Stimulated activated memory B cell treated with anti-CD40 and anti-IgM and Interleukin-4, amounts not matched to agents 10 μg/mL and 1 μg/mL and 100 μg/mL, for 72 hours (primary cell): ENCODE results near the gene RNLS.
A peak's percentile ranks its signal among the peaks of the same experiment; 100 is the strongest.
"Not testable (repeated sequence)": the region's sequence is repeated elsewhere in the genome, so short reads cannot be mapped to it uniquely, and the experiment has no call there.

Source experiments
- ATAC-seq: fragments of 150-1000 bp; cut with Tn5 transposase; 2 replicates; pipeline ENCODE4 v1.10.0; 2021
- H3K27ac Mint-ChIP-seq: one replicate; pipeline ENCODE4 v1.8.0; 2022; ENCODE audit warnings: mild to moderate bottlenecking, mixed read lengths
- H3K27me3 Mint-ChIP-seq: one replicate; pipeline ENCODE4 v1.8.0; 2022; ENCODE audit warnings: mixed read lengths
- H3K36me3 Mint-ChIP-seq: one replicate; pipeline ENCODE4 v1.8.0; 2022; ENCODE audit warnings: mixed read lengths
- H3K4me1 Mint-ChIP-seq: one replicate; pipeline ENCODE4 v1.8.0; 2022; ENCODE audit warnings: mixed read lengths
- H3K4me3 Mint-ChIP-seq: one replicate; pipeline ENCODE4 v1.8.0; 2022; ENCODE audit warnings: mild to moderate bottlenecking, moderate library complexity, mixed read lengths
- H3K9me3 Mint-ChIP-seq: one replicate; pipeline ENCODE4 v1.8.0; 2022; ENCODE audit warnings: mixed read lengths

Gene RNLS

GRCh38 chr10:88292185-88292514, 291.0 kb downstream of the RNLS start:
- H3K27me3 Mint-ChIP-seq: no peaks in the 10 kb centered on the region
- H3K4me3 Mint-ChIP-seq: no peak overlapping the region
- H3K4me1 Mint-ChIP-seq: peaks cover 29% of the 10 kb centered on the region
- no peak for ATAC-seq
- no peaks in the 10 kb centered on the region for H3K9me3 Mint-ChIP-seq
- H3K36me3 Mint-ChIP-seq: no peaks in the 10 kb centered on the region
- H3K27ac Mint-ChIP-seq: no peak overlapping the region

- peaks cover 29% of the 10 kb centered on the region for H3K4me1 Mint-ChIP-seq
- no peaks in the 10 kb centered on the region for H3K9me3 Mint-ChIP-seq
- no peaks in the 10 kb centered on the region for H3K27me3 Mint-ChIP-seq
- ATAC-seq: no peak
- no peak overlapping the region for H3K4me3 Mint-ChIP-seq
- no peaks in the 10 kb centered on the region for H3K36me3 Mint-ChIP-seq
- H3K27ac Mint-ChIP-seq: no peak overlapping the region
These were observed 291.6 kb downstream of the RNLS start for GRCh38 chr10:88291289-88292184.

GRCh38 chr10:88289342-88289741, 293.8 kb downstream of the RNLS start:
- no peaks in the 10 kb centered on the region for H3K9me3 Mint-ChIP-seq
- ATAC-seq: no peak
- no peaks in the 10 kb centered on the region for H3K27me3 Mint-ChIP-seq
- H3K27ac Mint-ChIP-seq: no peak overlapping the region
- H3K36me3 Mint-ChIP-seq: no peaks in the 10 kb centered on the region
- peaks cover 35% of the 10 kb centered on the region for H3K4me1 Mint-ChIP-seq
- H3K4me3 Mint-ChIP-seq: no peak overlapping the region

GRCh38 chr10:88288320-88289059, 294.6 kb downstream of the RNLS start:
- no peak overlapping the region for H3K27ac Mint-ChIP-seq
- H3K4me1 Mint-ChIP-seq: peaks cover 38% of the 10 kb centered on the region
- H3K27me3 Mint-ChIP-seq: no peaks in the 10 kb centered on the region
- no peaks in the 10 kb centered on the region for H3K36me3 Mint-ChIP-seq
- H3K9me3 Mint-ChIP-seq: no peaks in the 10 kb centered on the region
- ATAC-seq: peak; percentile 67
- no peak overlapping the region for H3K4me3 Mint-ChIP-seq

GRCh38 chr10:88286030-88286429, 297.1 kb downstream of the RNLS start:
- Mint-ChIP-seq H3K36me3 (no peaks in the 10 kb centered on the region), H3K4me3 (no peak overlapping the region)
- no peak for ATAC-seq

GRCh38 chr10:88281592-88282347, 301.3 kb downstream of the RNLS start:
- H3K9me3 Mint-ChIP-seq: no peaks in the 10 kb centered on the region
- H3K36me3 Mint-ChIP-seq: no peaks in the 10 kb centered on the region
- no peaks in the 10 kb centered on the region for H3K27me3 Mint-ChIP-seq
- no peak overlapping the region for H3K4me3 Mint-ChIP-seq
- peaks cover 30% of the 10 kb centered on the region for H3K4me1 Mint-ChIP-seq
- peak overlapping the region; percentile 23 for H3K27ac Mint-ChIP-seq
- ATAC-seq: peak; percentile 64

More at GRCh38 chr10:88286030-88286429, 297.1 kb downstream of the RNLS start:
- Mint-ChIP-seq H3K27ac (no peak overlapping the region), H3K27me3 (no peaks in the 10 kb centered on the region), H3K4me1 (peaks cover 37% of the 10 kb centered on the region), H3K9me3 (no peaks in the 10 kb centered on the region)

- Mint-ChIP-seq H3K36me3 (no peaks in the 10 kb centered on the region), H3K4me1 (peaks cover 30% of the 10 kb centered on the region), H3K4me3 (no peak overlapping the region), H3K27ac (no peak overlapping the region), H3K9me3 (no peaks in the 10 kb centered on the region), H3K27me3 (no peaks in the 10 kb centered on the region)
- ATAC-seq: no peak
These were observed 302.6 kb downstream of the RNLS start for GRCh38 chr10:88280518-88280917.

GRCh38 chr10:88278912-88279311, 304.2 kb downstream of the RNLS start:
- H3K4me3 Mint-ChIP-seq: no peak overlapping the region
- no peaks in the 10 kb centered on the region for H3K36me3 Mint-ChIP-seq
- no peaks in the 10 kb centered on the region for H3K27me3 Mint-ChIP-seq
- ATAC-seq: no peak
- H3K9me3 Mint-ChIP-seq: no peaks in the 10 kb centered on the region
- H3K4me1 Mint-ChIP-seq: peaks cover 28% of the 10 kb centered on the region
- H3K27ac Mint-ChIP-seq: no peak overlapping the region

GRCh38 chr10:88276945-88277344, 306.2 kb downstream of the RNLS start:
- H3K27ac Mint-ChIP-seq, H3K4me3 Mint-ChIP-seq, ATAC-seq, H3K36me3 Mint-ChIP-seq, H3K27me3 Mint-ChIP-seq, H3K9me3 Mint-ChIP-seq: not testable (repeated sequence)
- peaks cover 22% of the 10 kb centered on the region for H3K4me1 Mint-ChIP-seq

GRCh38 chr10:88274286-88274685, 308.8 kb downstream of the RNLS start:
- H3K4me3 Mint-ChIP-seq: no peak overlapping the region
- no peaks in the 10 kb centered on the region for H3K36me3 Mint-ChIP-seq
- H3K27ac Mint-ChIP-seq: no peak overlapping the region
- no peak for ATAC-seq
- H3K9me3 Mint-ChIP-seq: no peaks in the 10 kb centered on the region
- no peaks in the 10 kb centered on the region for H3K27me3 Mint-ChIP-seq
- H3K4me1 Mint-ChIP-seq: peaks cover 30% of the 10 kb centered on the region

- Mint-ChIP-seq H3K9me3 (no peaks in the 10 kb centered on the region), H3K27ac (no peak overlapping the region), H3K4me3 (no peak overlapping the region), H3K36me3 (no peaks in the 10 kb centered on the region), H3K4me1 (peaks cover 30% of the 10 kb centered on the region), H3K27me3 (no peaks in the 10 kb centered on the region)
- ATAC-seq: no peak
These were observed 309.6 kb downstream of the RNLS start for GRCh38 chr10:88273567-88273966.

GRCh38 chr10:88271761-88272543, 311.2 kb downstream of the RNLS start:
- peaks cover 38% of the 10 kb centered on the region for H3K4me1 Mint-ChIP-seq
- ATAC-seq: peak; percentile 56
- H3K27ac Mint-ChIP-seq: peak overlapping the region; percentile 92
- no peaks in the 10 kb centered on the region for H3K27me3 Mint-ChIP-seq
- peak overlapping the region; percentile 63 for H3K4me3 Mint-ChIP-seq
- no peaks in the 10 kb centered on the region for H3K36me3 Mint-ChIP-seq
- no peaks in the 10 kb centered on the region for H3K9me3 Mint-ChIP-seq

GRCh38 chr10:88270871-88271713, 312.0 kb downstream of the RNLS start:
- no peaks in the 10 kb centered on the region for H3K27me3 Mint-ChIP-seq
- peak; percentile 96 for ATAC-seq
- peaks cover 44% of the 10 kb centered on the region for H3K4me1 Mint-ChIP-seq
- H3K36me3 Mint-ChIP-seq: no peaks in the 10 kb centered on the region
- H3K27ac Mint-ChIP-seq: peak overlapping the region; percentile 92
- H3K4me3 Mint-ChIP-seq: peak overlapping the region; percentile 63
- H3K9me3 Mint-ChIP-seq: no peaks in the 10 kb centered on the region
